ENCODE measurements around the gene TDRD12.

GRCh38 chr19:32802840-32803239, 83.3 kb downstream of the TDRD12 start:
- TF ChIP-seq EP300 (IDR thresholded peaks at IDR 0.05) = no peak
- TF ChIP-seq POLR2A (IDR thresholded peaks at IDR 0.05) = no peak
- no peak for TF ChIP-seq CTCF (IDR thresholded peaks at IDR 0.05)

Data from sigmoid colon (tissue), 4 donors.